GM18909 (cell line): ENCODE measurements around the gene ARIH2.
"Not testable (repeated sequence)": the region's sequence is repeated elsewhere in the genome, so short reads cannot be mapped to it uniquely, and the experiment has no call there.

Experiments used
- ATAC-seq: cut with Tn5 transposase; IDR thresholded peaks from one replicate; pipeline ENCODE4 v1.9.1; 2021; ENCODE audit warnings: mild to moderate bottlenecking; ENCODE audit not compliant: unreplicated experiment, poor library complexity

ARIH2 gene

GRCh38 chr3:48918388-48919214 lies at the start of gene ARIH2:
Gene ARIH2 (plus strand): TSS chr3:48918842. CDS start chr3:48927559, 8,717 bp downstream.
- peak; percentile 83 for ATAC-seq

- no peak for ATAC-seq
Observed at GRCh38 chr3:48877671-48878070, 41.0 kb upstream of the ARIH2 start.

GRCh38 chr3:48879307-48879993 lies 39.2 kb upstream of the ARIH2 start:
- no peak for ATAC-seq

GRCh38 chr3:48879994-48880377 lies 38.7 kb upstream of the ARIH2 start:
- no peak for ATAC-seq

- ATAC-seq, result no peak
Observed at GRCh38 chr3:48881006-48881405, 37.6 kb upstream of the ARIH2 start.

GRCh38 chr3:48881652-48882114 lies 37.0 kb upstream of the ARIH2 start:
- ATAC-seq, result no peak

GRCh38 chr3:48885753-48886152 lies 32.9 kb upstream of the ARIH2 start:
- no peak for ATAC-seq

- no peak for ATAC-seq
Observed at GRCh38 chr3:48891606-48892005, 27.0 kb upstream of the ARIH2 start.

- no peak for ATAC-seq
Observed at GRCh38 chr3:48894516-48894915, 24.1 kb upstream of the ARIH2 start.

GRCh38 chr3:48896936-48897335 lies 21.7 kb upstream of the ARIH2 start:
- no peak for ATAC-seq

GRCh38 chr3:48897460-48898376 lies 20.9 kb upstream of the ARIH2 start:
- ATAC-seq, result peak; percentile 12

- peak; percentile 94 for ATAC-seq
Observed at GRCh38 chr3:48898383-48899234, 20.0 kb upstream of the ARIH2 start, which contains the start of gene SLC25A20. Gene SLC25A20 (minus strand): TSS chr3:48898882. CDS start chr3:48898794, 88 bp downstream.

- ATAC-seq, result no peak
Observed at GRCh38 chr3:48899273-48899672, 19.4 kb upstream of the ARIH2 start.

- not testable (repeated sequence) for ATAC-seq
Observed at GRCh38 chr3:48907026-48907425, 11.6 kb upstream of the ARIH2 start.

GRCh38 chr3:48915296-48915695 lies 3.3 kb upstream of the ARIH2 start:
- ATAC-seq, result no peak

- ATAC-seq, result peak; percentile 30
Observed at GRCh38 chr3:48919215-48920138, 835 bp downstream of the ARIH2 start.

- no peak for ATAC-seq
Observed at GRCh38 chr3:48926425-48927392, 8.1 kb downstream of the ARIH2 start.
